Measurements from ENCODE around the gene GABRR2.

GRCh38 chr6:89222712-89223039 lies 92.4 kb downstream of the GABRR2 start:
- TF ChIP-seq CTCF (IDR thresholded peaks at IDR 0.05) (no peak), POLR2A (IDR thresholded peaks at IDR 0.05) (no peak)

Data from uterus (tissue), 2 donors.